NT2/D1 (cell line): Measurements from ENCODE around the gene SMDT1.

ENCODE experiments used
- YY1 ChIP-seq: IDR thresholded peaks from 2 replicates; pipeline ENCODE4 v1.6.1; 2011; ENCODE audit not compliant: insufficient read length, insufficient read depth
- ZNF274 ChIP-seq: IDR thresholded peaks from 2 replicates; pipeline ENCODE4 v1.6.1; 2011; ENCODE audit warnings: mild to moderate bottlenecking, low read depth, low read length

- TF ChIP-seq ZNF274 (no peak), YY1 (no peak)
Observed at GRCh38 chr22:42111798-42112197, 32.3 kb downstream of the SMDT1 start.
